Neural progenitor cell (in vitro differentiated cells): Measurements from ENCODE around the gene ARF3.

Source experiments
- CTCF ChIP-seq: fragments of 200-600 bp; sonication (generic); IDR thresholded peaks from 2 replicates; pipeline ENCODE4 v1.5.1; 2017; ENCODE audit warnings: antibody characterized with exemption, mild to moderate bottlenecking
- EZH2 ChIP-seq: fragments of 200-600 bp; sonication (generic); IDR thresholded peaks from 2 replicates; pipeline ENCODE4 v1.6.1; 2017; ENCODE audit warnings: antibody characterized with exemption, mild to moderate bottlenecking, moderate library complexity

DNA sequence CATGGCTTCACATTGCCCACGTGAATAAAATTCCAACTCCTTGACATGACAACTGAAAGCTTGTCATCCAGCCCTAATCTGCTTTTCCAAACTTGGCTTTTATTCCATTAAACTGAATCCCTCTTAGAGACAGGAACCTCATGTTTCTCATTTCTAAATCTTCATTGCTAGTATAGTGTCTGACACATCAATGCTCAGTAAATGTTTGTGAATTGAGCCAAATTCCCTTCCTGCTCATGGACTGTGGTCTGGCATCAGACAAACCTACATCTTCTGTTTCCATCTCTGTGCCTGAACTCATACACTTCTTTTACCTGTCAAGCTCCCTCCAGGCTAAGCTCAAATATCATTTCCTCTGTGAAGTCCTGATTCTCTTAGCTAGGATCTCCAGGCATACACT lies 27.7 kb downstream of the ARF3 start:
- TF ChIP-seq CTCF (no peak), EZH2 (no peak)
